Peyer's patch (tissue), 4 donors: Measurements from ENCODE around the gene A2ML1. TPM values are rescaled to one million over a fixed set of nuclear protein-coding genes. Genes with fewer than 3 reads are reported as not detected.
"Not testable (repeated sequence)": the region's sequence is repeated elsewhere in the genome, so short reads cannot be mapped to it uniquely, and the experiment has no call there.

Source experiments
- DNase-seq, 3 donors: peaks; one replicate each; pipeline ENCODE4 v3.0.0-alpha.2; 2017 to 2019
- H3K27ac ChIP-seq, 4 donors: fragments of 200-600 bp; sonication (generic); one replicate each; pipeline ENCODE4 v1.5.1; 2016 to 2019
- H3K27me3 ChIP-seq, 2 donors: fragments of 200-600 bp; sonication (generic); one replicate each; pipeline ENCODE4 v1.5.1; 2019
- H3K36me3 ChIP-seq, 3 donors: fragments of 200-600 bp; sonication (generic); one replicate each; pipeline ENCODE4 v1.5.1; 2016 to 2019
- H3K4me1 ChIP-seq, 4 donors: fragments of 200-600 bp; sonication (generic); one replicate each; pipeline ENCODE4 v1.5.1; 2016 to 2019
- H3K4me3 ChIP-seq, 4 donors: fragments of 200-600 bp; sonication (generic); 1 replicate in 3 of 4; 2 replicates in 1 of 4; pipeline ENCODE4 v1.5.1; 2016 to 2019; ENCODE audit warnings: mild to moderate bottlenecking in 1 of 4
- H3K9me3 ChIP-seq, 4 donors: fragments of 200-600 bp; sonication (generic); one replicate each; pipeline ENCODE4 v1.5.1; 2016 to 2019; ENCODE audit warnings: mild to moderate bottlenecking in 1 of 4
- POLR2A ChIP-seq, 2 donors: fragments of 450-650 bp; IDR thresholded peaks; one replicate each; pipeline ENCODE4 v1.5.1; 2017; ENCODE audit warnings: antibody characterized with exemption in 2 of 2, mild to moderate bottlenecking in 2 of 2, moderate library complexity in 2 of 2
- total RNA-seq, 4 donors: library from RNA; depleted of rRNA; stranded (reverse); fragments of >200 nt; gene quantifications; one replicate each; pipeline ENCODE4 v1.1.0, GENCODE V29; 2016
- TF ChIP-seq, protein P1 (sequence below), 6 experiments: fragments of 450-650 bp in 4 of 6; fragments of 200-600 bp in 2 of 6; sonication (generic) in 1 of 6; IDR thresholded peaks; one replicate each; pipeline ENCODE4 v1.5.1; 2017 to 2019; ENCODE audit warnings: antibody characterized with exemption in 6 of 6, mild to moderate bottlenecking in 3 of 6, moderate library complexity in 1 of 6

Gene A2ML1
- total RNA-seq, 4 donors from 2014 or later = 0.83 TPM; not detected in 3

- Histone ChIP-seq H3K4me3 (no peak overlapping the region), H3K4me1 (peaks cover 0 to 8% (median 2%) of the 10 kb centered on the region in 4 donors), H3K27ac (no peak overlapping the region), H3K36me3 (no peaks in the 10 kb centered on the region), H3K9me3 (no peaks in the 10 kb centered on the region), H3K27me3 (no peaks in the 10 kb centered on the region)
- DNase-seq = no peak
- TF ChIP-seq POLR2A (IDR thresholded peaks at IDR 0.05) = no peak
- TF ChIP-seq, protein P1, sequence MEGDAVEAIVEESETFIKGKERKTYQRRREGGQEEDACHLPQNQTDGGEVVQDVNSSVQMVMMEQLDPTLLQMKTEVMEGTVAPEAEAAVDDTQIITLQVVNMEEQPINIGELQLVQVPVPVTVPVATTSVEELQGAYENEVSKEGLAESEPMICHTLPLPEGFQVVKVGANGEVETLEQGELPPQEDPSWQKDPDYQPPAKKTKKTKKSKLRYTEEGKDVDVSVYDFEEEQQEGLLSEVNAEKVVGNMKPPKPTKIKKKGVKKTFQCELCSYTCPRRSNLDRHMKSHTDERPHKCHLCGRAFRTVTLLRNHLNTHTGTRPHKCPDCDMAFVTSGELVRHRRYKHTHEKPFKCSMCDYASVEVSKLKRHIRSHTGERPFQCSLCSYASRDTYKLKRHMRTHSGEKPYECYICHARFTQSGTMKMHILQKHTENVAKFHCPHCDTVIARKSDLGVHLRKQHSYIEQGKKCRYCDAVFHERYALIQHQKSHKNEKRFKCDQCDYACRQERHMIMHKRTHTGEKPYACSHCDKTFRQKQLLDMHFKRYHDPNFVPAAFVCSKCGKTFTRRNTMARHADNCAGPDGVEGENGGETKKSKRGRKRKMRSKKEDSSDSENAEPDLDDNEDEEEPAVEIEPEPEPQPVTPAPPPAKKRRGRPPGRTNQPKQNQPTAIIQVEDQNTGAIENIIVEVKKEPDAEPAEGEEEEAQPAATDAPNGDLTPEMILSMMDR (IDR thresholded peaks at IDR 0.05) = no peak
These were observed 87.3 kb downstream of the A2ML1 start for GRCh38 chr12:8909752-8910151.

DNA sequence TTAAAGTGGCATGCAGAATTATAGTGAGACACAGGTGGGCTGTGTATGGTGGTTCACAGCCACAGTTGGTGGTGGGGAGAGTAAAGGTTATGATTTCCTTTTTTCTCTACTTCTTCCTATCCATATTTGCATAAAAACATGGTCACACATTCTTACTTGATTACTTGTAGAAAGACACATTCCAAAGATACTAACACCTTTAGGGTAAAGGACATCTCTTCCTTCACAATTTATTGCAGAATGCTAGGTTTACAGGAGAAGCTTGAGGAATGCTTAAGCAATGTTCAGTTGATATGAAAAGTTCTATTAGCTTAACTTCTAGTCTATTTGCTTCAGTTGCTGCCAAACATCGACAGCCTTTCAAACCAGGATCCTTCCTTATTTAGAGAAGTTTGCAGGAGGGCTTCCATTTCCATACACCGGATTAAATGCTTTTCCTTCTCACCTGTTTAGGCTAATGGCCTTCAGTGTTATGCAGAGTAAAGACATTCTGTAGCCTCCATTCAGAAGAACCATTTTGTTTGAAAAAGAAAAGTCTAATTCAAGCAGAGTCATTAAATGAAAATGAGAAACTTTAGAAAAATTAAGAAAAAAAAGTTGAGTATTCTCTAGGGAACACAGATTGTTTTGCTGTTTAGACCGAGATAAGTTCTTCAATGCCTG, 89.3 kb downstream of the A2ML1 start:
- no peak for TF ChIP-seq POLR2A (IDR thresholded peaks at IDR 0.05)
- TF ChIP-seq, protein P1 (IDR thresholded peaks at IDR 0.05) = no peak
- peaks cover 0 to 17% (median 2%) of the 10 kb centered on the region in 4 donors for H3K4me1 ChIP-seq
- H3K9me3 ChIP-seq = no peaks in the 10 kb centered on the region
- DNase-seq = no peak
- H3K4me3 ChIP-seq = no peak overlapping the region
- H3K27me3 ChIP-seq = no peaks in the 10 kb centered on the region
- H3K36me3 ChIP-seq = no peaks in the 10 kb centered on the region
- no peak overlapping the region for H3K27ac ChIP-seq

DNA sequence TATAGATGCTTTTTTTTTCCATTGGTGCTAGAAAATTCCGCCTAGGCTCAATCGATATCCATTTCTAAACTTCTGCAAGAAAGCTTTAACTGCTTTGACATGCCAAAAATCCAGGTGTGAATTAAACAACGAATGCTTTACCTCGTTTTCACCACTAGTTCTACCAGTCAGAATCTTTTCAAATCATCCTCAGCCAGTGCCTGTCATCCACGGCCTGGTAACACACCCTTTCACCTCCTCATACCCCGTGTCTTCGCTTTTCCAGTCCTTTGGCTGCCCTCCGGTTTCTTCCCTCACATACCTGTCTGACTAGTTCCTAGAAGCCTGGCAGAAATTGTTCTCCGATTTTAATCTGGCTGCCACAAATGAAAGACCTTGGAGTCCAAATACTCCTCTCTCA, 90.5 kb downstream of the A2ML1 start:
- no peak overlapping the region for H3K4me3 ChIP-seq
- H3K27ac ChIP-seq = peak overlapping the region in 2 of 4 donors; percentile 79 to 88
- peaks cover 0 to 17% (median 2%) of the 10 kb centered on the region in 4 donors for H3K4me1 ChIP-seq
- H3K9me3 ChIP-seq = no peaks in the 10 kb centered on the region
- H3K36me3 ChIP-seq = no peaks in the 10 kb centered on the region
- H3K27me3 ChIP-seq = no peaks in the 10 kb centered on the region
- TF ChIP-seq POLR2A (IDR thresholded peaks at IDR 0.05) = no peak
- TF ChIP-seq, protein P1 (IDR thresholded peaks at IDR 0.05) = peak in 4 of 6 experiments; percentile 8 to 17 (median 10)
- DNase-seq = no peak

GRCh38 chr12:8913702-8914032, 91.2 kb downstream of the A2ML1 start:
- DNase-seq = no peak
- peak overlapping the region; percentile 73 to 88 (median 79) for H3K27ac ChIP-seq
- no peaks in the 10 kb centered on the region for H3K27me3 ChIP-seq
- TF ChIP-seq, protein P1 (IDR thresholded peaks at IDR 0.05) = no peak
- TF ChIP-seq POLR2A (IDR thresholded peaks at IDR 0.05) = no peak
- no peaks in the 10 kb centered on the region for H3K36me3 ChIP-seq
- peaks cover 0 to 17% (median 2%) of the 10 kb centered on the region in 4 donors for H3K4me1 ChIP-seq
- H3K4me3 ChIP-seq = peak overlapping the region; percentile 64 to 88 (median 66)
- H3K9me3 ChIP-seq = no peaks in the 10 kb centered on the region

DNA sequence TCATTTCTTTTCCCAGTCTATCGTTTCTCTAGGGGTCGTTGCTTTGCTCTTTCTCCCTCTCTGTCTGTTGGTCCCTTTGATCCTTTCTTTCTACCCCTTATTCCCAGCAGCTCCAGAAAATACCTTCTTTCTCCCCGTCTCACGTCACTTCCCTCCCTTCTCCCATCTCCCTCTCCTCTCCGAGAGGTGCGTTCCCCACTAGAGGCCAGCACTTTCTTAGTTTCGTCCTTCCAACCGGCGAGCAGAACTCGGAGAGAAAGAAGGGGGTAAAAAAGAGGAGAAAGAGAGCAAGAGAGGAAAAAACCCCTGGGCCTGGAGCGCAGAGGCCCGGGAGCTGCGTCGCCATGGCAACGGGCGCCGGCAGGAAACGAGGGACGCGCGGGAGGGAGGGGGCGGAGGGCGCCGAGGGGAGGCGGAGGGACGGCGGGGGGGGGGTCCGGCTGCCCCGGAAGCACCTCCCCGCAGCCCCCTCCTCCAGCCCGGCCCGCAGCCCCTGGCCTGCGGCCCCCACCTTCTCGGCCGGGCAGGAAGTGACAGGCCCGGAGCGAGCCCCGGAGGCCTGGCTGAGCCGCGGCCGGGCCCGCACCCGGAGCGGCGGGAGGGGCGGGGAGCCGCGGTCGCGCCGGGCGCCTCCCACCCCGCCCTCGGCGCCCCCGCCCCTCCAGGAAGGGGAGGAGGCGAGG, 91.8 kb downstream of the A2ML1 start, which contains the start of gene PHC1:
PHC1 (plus strand) TSS at position 477 of the 683 bp plus-strand sequence. CDS start 3,169 bp downstream, outside the sequence.
- H3K27me3 ChIP-seq, H3K9me3 ChIP-seq, H3K36me3 ChIP-seq: not testable (repeated sequence)
- TF ChIP-seq, protein P1 (IDR thresholded peaks at IDR 0.05) = peak in 4 of 6 experiments; percentile 29 to 51 (median 34)
- Histone ChIP-seq H3K4me1 (peaks cover 0 to 17% (median 2%) of the 10 kb centered on the region in 4 donors), H3K4me3 (peak within 1 kb of the TSS; percentile 64 to 88 (median 66)), H3K27ac (peak within 1 kb of the TSS; percentile 73 to 88 (median 79))
- DNase-seq = peak; percentile 83 to 92 (median 85)
